HG02763 (cell line): ENCODE results near the gene TMEM63A.
"Not testable (repeated sequence)": the region's sequence is repeated elsewhere in the genome, so short reads cannot be mapped to it uniquely, and the experiment has no call there.

ENCODE experiments used
- ATAC-seq: cut with Tn5 transposase; IDR thresholded peaks from one replicate; pipeline ENCODE4 v1.9.1; 2021; ENCODE audit warnings: mild to moderate bottlenecking, moderate library complexity; ENCODE audit not compliant: unreplicated experiment

The TMEM63A gene

DNA sequence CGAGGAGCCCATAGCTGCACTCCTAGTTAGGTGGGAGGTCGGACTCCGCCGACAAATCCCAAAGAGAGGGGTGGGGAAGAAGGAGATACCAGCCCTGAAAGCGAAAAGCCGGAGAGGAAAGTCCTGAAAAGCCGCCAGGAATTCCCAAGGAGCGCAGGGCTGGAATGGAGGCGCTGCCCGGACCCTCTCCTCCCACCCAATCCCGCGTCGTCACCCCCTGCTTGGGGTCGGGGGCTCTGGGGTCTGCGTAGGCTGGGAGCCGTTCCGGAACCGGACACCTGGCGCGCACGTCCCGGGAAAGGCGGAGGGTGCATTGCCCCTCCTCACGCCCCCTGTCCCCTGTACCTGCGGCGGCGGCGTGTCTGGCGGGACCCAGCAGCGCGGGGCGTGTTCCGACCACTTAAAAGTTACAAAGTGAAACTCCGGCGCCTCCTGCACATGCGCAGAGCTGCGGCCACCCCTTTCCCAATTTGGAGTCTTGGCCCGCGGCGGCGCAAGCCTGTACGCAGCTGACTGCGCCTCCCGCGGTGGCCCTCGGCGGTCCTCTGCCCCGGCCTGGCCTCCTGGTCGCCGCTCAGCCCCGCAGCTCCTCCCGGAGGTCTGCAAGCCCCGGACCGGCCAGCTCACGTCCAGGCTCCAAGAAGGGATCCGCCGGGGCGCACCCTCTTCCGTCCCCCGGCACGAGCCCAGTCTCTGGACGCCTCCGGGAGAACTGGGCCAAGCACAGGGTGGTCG lies at the start of gene TMEM63A:
Gene TMEM63A (minus strand): TSS at position 422 of the 735 bp plus-strand sequence. CDS start 4,800 bp downstream, outside the sequence.
- peak; percentile 67 for ATAC-seq

DNA sequence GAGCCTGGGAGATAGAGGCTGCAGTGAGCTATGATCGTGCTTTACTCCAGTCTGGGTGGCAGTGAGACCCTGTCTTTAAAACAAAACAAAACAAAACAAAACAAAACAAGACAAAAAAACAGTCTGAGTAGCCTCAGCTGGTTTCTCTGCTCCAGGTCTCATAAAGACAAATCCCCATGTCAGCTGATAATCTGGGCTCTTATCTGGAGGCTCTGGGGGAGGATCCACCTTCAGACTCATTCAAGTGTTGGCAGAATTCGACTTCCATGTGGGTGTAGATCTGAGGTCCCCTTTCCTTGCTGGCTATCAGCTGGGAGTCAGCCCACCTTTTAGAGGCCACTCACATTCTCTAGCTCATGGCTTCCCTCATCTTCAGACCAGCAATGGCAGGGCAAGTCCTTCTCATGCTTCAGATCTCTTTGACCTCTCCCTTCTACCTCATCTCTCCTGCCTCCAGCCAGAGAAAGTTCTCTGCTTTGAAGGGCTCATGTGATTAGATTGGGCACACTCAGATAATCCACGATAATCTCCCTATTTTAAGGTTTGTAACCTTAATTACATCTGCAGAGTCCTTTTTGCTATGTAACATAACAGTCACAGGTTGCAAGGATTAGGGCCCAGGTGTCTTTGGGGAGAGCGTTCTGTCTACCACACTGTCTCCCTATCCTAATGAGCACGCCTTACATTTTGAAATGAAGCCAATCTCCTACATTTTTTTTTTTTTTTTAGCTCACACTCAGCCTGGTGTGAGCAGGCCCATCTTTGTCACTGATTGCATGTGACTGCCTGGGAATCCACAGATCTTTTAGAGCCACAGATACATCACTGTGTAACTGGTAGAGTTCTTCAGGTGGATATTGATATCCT lies 49.3 kb upstream of the TMEM63A start:
- no peak for ATAC-seq

DNA sequence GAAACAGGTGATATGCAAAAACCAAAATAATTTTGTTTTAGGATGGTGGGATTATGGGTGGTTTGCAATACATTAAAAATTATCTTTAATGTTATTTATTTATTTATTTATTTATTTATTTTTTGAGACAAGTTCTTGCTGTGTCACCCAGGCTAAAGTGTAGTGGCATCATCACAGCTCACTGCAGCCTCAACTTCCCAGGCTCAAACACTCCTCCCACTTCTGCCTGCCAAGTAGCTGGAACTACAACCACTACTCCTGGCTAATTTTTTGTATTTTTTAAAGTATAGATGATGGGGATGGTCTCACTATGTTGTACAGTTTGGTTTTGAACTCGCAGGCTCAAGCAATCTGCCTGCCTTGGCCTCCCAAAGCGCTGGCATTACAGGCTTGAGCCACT lies 48.4 kb upstream of the TMEM63A start:
- no peak for ATAC-seq

DNA sequence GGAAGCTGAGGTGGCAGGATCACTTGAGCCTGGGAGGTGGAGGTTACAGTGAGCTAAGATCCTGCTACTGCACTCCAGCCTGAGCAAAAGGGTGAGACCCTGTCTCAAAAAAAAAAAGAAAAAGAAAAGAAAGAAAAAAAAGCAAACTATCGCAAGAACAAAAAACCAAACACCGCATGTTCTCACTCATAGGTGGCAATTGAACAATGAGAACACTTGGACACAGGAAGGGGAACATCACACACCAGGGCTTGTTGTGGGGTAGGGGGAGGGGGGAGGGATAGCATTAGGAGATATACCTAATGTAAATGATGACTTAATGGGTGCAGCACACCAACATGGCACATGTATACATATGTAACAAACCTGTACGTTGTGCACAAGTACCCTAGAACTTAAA lies 47.3 kb upstream of the TMEM63A start:
- not testable (repeated sequence) for ATAC-seq

DNA sequence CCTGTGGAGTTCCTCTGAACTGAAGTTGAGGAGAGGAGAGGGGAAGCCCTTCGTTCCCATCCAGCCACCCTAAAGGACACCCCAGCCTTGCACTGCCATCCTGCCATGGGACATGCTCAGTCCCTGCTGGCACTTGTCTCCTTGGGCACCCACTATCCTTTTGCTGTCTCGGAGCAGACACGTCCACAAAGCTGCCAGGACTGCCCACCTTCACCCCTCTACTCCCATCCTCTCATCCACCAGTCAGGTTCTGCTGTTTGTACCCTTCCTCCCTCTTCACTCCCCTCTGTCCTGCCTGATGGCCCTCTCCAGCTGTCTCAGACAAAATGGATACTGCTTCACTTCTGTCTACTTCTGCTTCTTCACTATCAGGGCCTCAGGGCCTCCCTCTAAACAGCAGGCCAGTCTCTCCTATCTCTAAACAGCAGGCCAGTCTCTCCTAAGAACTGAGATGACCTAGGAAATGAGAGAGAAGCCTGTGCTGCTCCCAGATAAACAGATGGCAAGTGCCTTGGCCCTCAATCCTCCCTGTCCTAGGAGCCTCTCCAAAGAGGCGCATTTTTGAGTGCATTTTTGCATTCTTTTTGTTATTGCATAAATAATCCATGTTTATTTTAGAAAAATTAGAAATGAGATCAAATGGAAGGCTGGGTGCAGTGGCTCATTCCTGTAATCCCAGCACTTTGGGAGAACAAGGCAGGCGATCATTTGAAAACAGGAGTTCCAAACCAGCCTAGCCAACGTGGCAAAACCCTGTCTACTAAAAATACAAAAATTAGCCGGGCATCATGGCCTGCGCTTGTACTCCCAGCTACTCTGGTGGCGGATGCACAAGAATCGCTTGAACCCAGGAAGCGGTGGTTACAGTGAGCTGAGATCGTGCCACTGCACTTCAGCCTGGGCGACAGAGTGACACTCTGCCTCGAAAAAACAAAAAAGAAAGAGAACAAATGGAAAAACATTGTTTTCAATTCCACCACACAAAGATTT lies 46.3 kb upstream of the TMEM63A start:
- ATAC-seq: no peak

DNA sequence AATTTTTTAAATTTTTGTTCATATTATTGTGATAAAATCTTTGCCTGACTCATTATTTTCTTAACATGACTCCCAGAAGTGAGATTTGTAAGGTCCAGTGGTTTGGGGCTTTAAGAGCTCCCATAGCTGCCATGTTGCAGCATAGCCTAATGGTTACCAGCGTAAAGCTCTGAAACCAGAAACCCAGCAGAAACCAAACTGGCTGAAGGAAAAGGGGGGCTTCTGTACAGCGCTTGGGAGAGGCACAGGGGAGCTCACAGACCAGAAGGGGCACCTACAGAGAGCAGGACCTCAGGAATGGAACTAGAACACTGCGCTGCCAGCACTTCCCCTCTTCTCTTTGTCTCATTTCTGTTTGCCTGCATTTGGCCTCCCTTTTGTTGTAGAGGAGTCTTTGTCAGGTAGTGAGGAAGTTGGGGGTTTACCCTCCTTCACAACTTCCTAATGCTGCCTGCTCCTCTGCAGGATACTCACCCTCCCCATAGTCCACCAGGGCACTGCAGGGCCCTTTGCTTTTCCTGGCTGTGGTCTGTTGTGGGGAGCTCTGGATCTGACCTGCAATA lies 44.5 kb upstream of the TMEM63A start:
- no peak for ATAC-seq

DNA sequence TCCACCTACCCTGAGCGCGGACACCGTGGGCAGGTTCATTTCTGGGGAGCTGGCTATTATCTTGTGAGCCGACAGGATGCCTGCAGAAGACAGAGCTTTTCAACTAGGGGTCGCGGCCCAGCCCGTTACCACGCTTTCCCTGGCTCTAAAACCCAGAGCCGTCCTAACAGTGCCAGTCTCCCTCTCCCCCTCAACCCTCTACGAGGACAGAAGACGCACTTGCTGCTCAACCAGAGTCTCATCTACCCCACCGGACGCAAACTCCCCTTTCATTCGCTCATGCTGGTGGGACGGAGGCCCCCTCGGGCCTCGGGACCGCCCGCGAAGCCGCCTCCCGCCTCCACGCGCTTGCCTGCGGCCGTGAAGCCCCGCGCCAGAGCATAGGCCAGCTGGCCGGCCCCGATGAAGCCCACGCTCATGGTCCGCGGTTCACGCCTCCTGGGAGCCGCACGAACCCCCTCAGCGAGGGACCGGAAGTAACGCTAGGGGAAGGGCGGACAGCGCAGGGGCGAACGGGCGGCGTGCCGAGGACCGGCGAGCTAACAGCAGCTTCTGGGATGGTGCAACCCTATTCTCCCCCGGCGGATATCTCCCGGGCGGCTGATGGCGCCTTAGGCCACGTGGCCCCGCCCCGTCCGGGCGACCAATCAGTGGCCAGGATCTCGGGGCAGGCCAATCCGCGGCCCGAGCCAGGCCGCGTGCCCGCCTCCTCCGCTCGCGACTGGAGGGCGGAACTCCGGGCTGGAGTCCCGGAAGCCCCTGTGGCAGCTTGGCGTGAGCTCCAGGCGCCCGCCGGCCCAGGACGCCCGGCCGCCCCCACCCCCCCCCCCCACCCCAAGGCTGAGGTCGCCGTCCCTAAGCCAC lies 41.7 kb upstream of the TMEM63A start, which contains the start of gene PYCR2:
Gene PYCR2 (minus strand): TSS at position 559 of the 864 bp plus-strand sequence. CDS start 140 bp downstream, at position 419.
- ATAC-seq: peak; percentile 98

DNA sequence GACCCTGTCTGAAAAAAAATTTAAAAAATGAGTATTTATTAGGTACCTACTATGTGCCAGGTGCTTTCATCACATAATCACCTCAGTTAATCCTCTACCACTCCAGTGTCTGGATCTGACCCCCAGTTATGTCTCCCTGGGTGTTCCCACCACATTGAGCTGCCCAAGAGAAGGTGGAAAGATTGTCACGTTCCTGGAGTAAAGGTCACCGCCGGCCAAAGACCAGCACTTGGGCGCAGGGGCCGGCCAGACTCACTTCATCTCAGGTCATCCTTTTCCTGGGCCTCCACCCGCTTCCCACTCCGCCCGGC lies 41.2 kb upstream of the TMEM63A start:
- no peak for ATAC-seq

DNA sequence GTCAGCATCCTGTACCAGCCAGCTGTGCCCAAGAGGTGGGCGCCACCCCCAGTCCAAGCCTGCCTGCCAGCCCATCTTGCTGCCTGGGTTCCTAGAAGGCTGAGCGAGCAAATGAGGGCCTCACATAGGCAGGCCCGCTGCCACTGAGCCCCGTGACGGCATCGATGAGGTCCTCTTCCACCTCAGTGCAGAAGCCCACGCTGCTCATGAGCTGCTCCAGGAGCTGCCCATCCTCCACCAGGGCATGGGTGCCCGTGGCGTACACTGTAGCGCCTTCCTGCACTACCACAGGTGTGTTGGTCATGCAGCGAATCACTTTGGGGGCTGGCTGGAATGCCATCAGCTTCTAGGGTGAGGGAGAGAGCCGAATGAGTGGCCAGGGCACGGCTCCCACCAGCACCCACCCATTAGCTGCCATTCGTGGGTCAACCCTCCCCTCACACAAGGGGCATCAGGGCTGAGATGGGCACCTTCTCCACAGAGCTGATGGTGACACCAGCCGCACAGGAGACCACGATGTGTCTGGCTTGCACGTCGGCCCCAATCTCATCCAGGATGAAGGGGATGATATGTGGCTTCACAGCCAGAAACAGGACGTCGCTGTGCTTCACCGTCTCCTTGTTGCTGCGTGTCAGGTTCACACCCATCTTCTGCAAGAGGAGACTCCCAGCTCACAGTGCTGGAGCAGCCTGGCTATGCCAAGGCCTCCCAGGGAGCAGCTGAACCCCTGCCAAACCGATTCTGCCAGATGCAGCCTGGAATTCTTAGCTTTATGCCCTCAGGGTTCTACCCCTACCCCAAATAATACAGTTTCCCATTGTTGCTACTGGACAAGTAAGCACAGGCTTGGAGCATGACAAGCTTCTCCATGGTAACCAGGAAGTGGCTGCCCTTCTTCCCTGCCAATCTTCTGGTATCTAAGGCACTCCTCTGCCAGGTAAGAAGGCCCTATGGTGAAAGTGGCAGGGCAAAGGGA lies 39.8 kb upstream of the TMEM63A start:
- no peak for ATAC-seq

DNA sequence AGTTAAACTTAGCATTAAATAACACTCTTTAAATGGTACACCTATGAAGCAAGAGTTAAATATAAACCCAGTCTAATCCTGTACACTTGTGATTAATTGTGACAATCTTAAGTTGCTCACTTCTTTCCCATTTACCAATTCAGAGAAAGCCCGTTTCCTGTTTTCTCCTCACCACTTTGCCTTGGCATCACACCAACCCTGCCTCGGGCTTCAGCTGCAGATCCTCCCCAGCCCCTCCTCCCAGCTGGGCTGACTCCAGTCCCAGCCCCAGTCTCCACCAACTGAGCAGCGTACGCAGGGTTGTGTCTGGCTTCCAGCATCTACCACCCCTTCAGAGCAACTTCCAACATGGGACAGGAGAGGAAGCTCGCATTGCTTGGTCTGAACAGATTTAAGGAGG lies 37.7 kb upstream of the TMEM63A start:
- no peak for ATAC-seq

DNA sequence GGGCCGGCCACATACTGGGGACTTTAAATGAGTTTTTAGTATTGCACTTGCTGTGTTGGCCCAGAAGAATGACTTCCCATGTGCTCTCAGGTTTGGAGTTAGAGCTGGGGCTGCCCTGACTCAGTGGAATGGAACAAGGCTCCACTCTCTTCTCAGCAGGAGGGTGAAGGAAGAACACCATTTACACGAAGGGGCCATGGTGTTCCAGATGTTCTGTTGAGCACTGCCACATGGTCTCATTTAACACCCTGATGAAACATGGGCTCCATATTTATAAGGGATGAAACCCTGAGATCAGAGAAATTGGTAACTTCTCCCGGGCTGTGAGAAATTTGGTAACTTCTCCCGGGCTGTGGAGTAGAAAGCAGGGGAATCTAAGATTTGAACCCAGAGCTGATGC lies 36.1 kb upstream of the TMEM63A start:
- no peak for ATAC-seq

DNA sequence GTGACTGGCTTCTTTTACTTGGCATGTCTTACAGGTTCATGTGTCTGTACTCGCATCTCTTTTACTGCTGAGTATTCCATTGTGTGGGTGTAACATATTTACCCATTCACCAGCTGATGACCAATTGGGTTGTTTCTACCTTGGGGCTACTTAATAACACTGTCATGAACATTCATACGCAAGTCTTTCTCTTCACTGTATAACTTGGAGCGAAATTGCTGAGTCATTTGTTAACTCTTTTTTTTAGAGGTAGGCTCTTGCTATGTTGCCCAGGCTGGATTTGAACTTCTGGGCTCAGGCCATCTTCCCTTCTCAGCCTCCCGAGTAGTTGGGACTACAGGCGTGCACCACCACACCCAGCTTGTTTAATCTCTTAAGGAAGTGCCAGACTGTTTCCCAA lies 35.4 kb upstream of the TMEM63A start:
- ATAC-seq: no peak

DNA sequence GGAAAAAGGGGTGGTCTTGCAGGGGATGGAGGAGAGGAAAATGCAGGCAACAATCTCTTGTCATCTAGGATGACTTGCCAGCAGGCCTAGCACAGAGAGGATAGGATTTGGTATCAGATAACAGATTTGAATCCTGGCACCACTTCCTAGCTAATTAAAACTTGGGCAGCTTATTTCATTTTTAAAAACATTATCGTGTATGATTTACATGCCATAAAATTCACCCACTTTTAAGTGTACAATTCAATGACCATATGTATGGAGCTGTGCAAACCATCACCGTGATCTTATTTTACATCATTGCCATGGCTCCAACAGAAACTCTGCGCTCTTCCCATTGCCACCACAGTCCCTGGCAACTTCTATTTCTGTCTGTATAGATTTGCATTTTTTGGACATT lies 34.9 kb upstream of the TMEM63A start:
- no peak for ATAC-seq

DNA sequence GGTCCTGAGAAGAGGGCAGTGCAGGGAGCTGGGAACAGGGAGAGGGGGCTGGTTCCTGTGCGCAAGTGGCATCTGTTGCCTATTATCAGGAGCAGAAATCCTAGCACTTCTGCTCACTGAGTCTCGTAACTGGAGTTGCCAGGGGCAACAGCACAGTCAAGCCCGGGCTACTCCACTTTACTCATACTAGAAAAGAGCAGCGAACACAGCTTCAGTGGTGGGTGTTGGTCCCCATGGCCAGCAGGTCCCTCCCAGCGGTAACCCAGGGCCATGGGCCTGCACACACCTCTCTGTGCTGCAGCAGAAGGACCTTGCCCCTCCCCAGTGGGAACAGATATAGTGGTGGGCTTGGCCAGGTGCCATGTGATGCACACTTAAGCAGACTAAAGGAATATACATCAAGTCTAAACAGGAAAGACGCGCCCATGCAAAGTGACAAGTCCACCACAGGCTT lies 33.4 kb upstream of the TMEM63A start:
- ATAC-seq: no peak

DNA sequence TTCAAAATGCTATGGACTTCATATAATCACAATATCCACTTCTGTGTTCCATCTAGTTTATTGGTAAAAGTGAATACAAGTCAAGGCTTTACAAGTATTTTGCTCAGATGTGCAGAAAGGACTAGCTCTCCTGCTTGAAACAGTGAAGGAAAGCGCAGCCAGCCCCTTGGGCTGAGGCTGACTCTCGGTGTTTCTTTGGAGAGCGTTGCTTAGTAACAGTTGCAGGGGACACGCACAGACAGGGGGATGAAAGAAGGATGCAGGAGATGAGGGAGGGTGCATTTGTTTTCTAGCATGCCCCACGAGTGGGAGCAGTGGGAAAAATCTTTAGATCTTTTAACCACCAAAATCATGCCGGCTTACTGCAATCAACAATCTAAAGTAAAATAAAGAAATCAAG lies 32.8 kb upstream of the TMEM63A start:
- ATAC-seq: no peak

DNA sequence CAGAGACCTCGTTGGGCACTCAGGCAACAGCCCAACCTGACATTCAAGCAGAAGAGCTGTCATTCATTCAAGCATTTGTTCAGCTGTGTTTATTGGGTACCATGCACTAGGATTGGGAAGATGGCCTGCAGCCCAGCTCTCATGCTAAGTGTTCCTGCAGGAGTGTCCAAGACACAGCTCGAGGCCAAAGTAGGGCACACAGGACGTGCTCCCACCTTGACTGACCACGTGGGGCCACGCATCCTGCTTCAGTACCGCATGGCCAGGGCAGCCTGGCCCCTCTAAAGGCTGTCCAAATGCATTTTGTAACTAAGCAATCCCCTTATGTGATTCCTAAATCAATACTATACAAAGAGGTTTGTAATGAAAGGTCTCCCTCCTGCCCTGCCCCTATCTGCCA lies 32.2 kb upstream of the TMEM63A start:
- no peak for ATAC-seq

DNA sequence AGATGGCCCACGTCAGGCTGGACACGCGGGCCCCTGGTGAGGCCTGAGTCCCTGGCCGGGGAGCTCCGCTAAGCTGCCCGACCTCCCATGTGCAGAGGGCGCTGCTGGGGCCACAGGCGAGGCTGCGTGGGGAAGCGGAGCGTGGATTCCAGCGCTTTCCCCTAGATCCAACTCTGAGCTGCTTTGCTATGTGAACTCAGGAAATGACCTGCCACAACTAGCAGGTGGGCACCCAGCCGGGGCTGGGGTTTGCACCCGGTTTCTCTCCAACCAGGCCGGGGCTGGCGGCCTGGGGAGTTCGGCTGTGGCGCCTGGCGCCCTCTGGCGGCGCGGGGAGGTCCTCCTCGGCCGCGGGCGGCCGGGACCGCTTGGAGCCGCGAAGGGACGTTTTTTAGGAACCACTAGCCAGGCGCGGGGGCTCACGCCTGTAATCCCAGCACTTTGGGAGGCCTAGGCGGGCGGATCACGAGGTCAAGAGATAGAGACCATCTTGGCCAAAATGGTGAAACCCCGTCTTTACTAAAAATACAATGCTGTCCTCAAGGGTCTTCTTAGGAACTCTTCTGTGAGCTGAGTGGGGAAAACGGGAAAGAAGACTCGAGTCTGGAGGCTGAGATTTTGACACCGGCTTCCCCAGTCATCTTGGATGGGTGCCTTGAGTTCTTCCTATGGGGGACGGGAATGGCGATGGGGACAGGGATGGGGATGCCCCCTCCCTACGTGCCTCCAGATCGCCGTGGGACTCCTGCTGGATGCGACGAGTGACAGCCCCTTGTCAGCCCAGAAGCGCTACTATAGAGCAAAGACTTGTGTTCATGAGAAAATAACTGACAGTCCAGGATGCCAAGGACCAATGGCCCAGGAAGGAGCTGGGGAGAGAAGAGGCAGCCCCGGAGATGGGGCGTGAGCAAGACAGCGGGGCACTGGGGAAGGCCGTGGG lies 29.3 kb upstream of the TMEM63A start:
- ATAC-seq: peak; percentile 59
